CMK (cell line): Measurements from ENCODE around the gene CROCC.
A peak's percentile ranks its signal among the peaks of the same experiment; 100 is the strongest.
"Not testable (repeated sequence)": the region's sequence is repeated elsewhere in the genome, so short reads cannot be mapped to it uniquely, and the experiment has no call there.

Experiments
- DNase-seq: peaks from one replicate; pipeline ENCODE4 v3.0.0-alpha.2; 2010; ENCODE audit warnings: low read depth

CROCC gene

GRCh38 chr1:16921391-16922185, at the start of gene CROCC:
Gene CROCC, plus strand, starts transcription at chr1:16921931. Its CDS starts 88 bp downstream, at chr1:16922019.
- DNase-seq = peak; percentile 97

DNA sequence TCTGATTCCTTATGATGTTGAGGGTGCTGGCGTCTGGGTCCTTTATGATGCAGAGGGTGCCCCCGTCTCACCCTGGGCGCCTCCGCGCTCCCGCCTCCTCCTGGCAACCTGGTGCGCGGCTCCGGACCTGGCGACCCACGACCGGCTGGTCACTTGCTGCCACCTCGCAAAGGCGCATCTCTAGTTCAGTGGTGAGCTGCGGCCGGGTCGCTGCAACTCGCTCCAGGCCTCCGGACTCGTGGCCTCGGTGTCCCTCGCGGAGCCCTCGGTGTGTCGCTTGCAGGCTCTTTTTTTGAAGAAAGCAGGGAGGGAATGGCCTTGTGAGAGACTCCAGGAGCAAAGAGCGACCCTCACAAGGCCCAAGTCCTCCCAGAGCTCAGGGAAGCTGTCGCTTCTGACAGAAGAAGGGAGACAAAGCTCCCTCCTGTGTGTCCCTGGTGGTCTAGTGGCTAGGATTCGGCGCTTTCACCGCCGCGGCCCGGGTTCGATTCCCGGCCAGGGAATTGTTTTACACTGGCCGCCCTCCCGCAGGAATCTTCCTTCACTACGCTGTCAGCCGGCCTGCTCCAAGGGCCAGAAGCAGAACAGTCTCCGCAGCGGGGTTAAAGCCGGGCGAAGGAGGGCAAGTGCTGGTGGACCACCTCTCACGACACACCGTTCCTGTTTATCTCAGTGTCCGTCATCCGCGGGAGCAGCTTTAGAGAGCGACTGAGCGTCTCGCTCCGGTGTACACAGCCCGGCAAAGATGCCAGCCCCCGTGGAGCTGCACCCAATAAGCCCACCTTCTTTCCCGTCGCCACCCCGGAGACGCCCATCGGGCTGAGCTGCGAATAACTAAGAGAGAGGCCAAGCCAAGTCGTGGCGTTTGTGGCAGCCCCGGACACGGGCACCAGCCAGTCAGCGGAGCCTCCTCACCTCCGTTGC, 49.3 kb upstream of the CROCC start:
- DNase-seq = not testable (repeated sequence)

GRCh38 chr1:16873076-16873879, 48.5 kb upstream of the CROCC start:
- not testable (repeated sequence) for DNase-seq

DNA sequence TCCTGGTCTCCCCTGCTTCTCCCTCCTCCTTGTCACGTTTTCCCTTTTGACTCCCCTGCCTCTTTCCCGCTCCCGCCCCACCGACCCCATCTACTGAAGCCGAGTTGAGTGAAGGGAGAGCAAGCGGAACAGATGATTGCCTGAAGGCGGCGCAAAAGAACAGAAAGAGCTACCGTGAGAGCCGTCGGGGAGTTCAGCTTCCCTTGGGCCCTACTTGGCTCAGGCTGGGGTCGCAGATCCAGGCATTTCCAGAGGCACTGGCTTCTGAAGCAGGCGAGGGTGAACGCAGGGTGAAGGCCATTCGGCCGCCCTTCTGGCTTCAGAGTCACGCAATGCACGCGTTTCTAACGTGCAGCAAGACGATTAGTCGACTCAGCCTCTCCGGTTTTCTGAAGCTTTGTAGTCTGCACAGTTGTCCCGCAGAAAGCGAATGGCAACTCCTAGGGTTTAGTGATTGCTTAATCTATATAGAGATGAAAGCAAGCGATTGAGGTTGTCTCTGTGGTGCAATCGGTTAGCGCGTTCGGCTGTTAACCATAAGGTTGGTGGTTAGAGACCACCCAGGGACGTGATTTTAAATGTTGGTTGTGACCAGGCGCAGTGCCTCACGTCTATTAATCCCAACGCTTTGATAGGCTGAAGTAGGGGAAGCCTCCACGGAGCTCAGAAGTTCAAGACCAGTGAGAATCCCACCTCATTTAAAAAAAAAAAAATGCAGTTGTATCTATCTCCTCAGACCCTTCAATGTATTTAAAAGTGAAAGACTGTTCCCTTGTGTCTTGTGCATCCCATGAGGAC, 46.6 kb upstream of the CROCC start:
- not testable (repeated sequence) for DNase-seq

- not testable (repeated sequence) for DNase-seq
Observed at GRCh38 chr1:16881742-16882141, 40.0 kb upstream of the CROCC start.

- DNase-seq = no peak
Observed at GRCh38 chr1:16882986-16883385, 38.7 kb upstream of the CROCC start.

DNA sequence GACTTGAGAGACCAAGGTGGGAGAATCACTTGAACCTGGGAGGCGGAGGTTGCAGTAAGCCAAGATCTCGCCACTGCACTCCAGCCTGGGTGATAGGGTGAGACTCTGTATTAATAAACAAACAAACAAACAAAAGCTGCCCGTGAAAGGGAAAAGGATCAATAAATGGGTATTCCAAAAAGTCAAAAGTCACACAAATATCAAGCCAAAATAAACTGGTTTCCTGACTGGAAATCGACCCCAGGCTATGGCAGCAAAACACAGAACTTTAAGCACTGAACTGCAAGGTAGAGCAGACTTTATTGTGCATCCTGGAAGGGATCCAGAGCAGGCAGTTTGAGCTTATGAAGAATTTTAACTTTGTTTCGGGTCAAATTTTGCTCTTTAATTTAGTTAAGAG, 37.2 kb upstream of the CROCC start:
- not testable (repeated sequence) for DNase-seq

- no peak for DNase-seq
Observed at GRCh38 chr1:16886860-16887605, 34.7 kb upstream of the CROCC start.

- DNase-seq = no peak
Observed at GRCh38 chr1:16888860-16889816, 32.6 kb upstream of the CROCC start.

DNA sequence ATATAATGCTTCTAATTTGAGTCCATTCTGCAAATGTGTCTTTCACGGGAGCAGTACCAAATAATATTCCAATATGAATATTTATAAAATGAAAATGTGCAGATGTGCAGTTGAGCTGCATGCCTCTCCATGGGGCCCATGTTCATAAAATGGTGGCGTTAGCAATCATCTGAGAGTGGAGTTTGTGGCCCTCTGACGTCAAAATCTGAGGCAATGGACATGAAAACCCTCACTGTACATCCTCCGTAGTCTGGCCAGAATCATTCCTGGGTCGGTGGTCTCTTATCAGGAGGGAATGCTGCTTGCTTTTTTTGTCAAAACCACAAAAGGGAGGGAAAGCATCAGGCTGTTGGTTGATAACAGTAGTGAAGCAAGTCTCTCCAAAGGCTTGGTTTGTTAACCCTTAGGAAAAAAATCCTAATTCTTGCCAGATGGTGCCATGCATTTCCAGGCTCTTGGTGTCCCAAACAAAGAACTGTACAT, 31.2 kb upstream of the CROCC start:
- peak; percentile 54 for DNase-seq

- not testable (repeated sequence) for DNase-seq
Observed at GRCh38 chr1:16891057-16891456, 30.7 kb upstream of the CROCC start.

- not testable (repeated sequence) for DNase-seq
Observed at GRCh38 chr1:16892978-16893525, 28.7 kb upstream of the CROCC start.

- not testable (repeated sequence) for DNase-seq
Observed at GRCh38 chr1:16893796-16894195, 27.9 kb upstream of the CROCC start.

DNA sequence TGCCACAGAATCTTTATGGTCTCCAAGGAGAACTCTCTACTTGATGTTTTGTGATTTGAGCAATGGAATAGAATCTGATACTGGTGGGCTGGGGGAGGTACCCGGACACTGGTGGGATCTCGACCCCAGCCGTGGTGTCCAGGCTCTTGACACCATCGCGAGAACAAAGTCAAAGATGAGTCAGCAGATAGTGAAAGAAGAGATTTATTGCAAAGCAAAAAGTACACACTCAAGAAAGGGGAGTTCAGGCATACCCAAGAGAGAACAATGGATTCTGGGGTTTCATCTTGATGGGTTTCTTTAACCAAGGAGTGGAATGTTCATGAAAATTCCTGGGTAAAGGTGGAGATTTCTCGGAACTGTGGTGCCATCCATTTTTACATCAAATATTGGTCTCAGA, 27.4 kb upstream of the CROCC start:
- not testable (repeated sequence) for DNase-seq

DNA sequence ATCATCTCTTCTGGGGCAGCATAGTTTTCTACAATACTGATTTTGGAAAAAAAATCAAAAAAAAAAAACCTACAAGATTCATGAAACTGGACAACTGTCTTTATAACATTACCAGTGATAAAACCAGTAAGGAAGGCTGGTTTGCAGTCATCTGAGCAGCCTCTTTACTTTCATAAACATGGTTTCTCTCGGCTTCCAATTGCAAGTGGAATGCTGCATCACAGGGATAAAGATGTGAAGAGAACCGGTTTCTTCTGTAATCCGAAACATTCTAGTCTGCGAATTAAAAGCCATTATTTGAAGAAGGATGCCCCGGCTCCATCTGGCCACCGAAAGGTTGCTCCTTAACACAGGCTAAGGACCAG, 26.5 kb upstream of the CROCC start:
- DNase-seq = not testable (repeated sequence)

DNA sequence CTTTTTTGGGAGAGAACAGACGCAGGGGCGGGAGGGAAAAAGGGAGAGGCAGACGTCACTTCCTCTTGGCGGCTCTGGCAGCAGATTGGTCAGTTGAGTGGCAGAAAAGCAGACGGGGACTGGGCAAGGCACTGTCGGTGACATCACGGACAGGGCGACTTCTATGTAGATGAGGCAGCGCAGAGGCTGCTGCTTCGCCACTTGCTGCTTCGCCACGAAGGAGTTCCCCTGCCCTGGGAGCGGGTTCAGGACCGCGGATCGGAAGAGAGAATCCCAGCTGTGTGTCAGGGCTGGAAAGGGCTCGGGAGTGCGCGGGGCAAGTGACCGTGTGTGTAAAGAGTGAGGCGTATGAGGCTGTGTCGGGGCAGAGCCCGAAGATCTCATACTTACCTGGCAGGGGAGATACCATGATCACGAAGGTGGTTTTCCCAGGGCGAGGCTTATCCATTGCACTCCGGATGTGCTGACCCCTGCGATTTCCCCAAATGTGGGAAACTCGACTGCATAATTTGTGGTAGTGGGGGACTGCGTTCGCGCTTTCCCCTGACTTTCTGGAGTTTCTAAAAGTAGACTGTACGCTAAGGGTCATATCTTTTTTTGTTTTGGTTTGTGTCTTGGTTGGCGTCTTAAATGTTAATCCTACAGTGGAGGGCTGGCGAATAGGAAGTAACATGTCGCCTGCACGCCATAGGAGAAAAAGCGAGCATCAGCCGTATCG, 26.0 kb upstream of the CROCC start, which contains the start of gene RNU1-2:
TSS of gene RNU1-2 (plus strand) at position 383 of the 718 bp plus-strand sequence.
- DNase-seq = peak; percentile 99

DNA sequence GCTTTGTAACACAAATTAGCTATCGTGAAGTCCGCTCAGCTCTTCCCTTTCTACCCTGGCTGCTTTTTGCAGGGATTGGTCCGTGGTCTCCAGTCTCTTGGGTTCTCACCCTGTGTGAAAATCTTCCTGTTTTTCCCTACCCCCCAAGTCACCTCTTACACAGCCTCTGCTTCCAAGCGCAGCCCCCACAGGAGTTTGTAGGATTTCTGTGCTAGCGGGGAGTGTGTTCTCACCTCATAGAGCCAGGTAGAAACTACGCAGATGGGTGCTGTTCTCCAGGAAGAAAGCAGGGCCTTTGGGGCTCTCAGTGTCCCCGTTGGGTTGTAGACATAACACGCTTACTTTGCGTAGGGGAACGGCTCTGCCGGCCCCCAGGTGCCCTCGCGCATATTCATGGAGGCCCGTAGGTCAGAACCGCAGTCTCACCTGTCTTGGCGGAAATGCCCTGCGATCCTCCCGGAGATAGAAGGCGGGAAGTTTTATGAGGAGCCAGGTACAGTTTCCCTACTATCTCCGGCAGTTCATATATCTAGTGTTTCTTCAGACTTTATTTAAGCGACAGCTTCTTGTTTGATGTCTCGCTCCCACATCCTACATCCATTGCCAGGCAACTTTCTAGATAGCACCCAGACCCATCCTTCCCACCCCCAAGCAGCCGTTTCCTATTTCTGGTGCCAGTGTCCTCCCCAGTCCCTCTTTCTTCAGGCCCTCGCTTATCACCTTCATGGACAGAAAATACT, 25.2 kb upstream of the CROCC start:
- not testable (repeated sequence) for DNase-seq
